ENCODE results near the gene SLC22A23. TPM values are rescaled to one million over a fixed set of nuclear protein-coding genes. Genes with fewer than 3 reads are reported as not detected.

SLC22A23 gene
- total RNA-seq, 1 donor from 2014 or later: 19.4 TPM

GRCh38 chr6:3377536-3378397 is 79.1 kb downstream of the SLC22A23 start:
- H3K4me3 Mint-ChIP-seq (ENCODE audit: low read depth): no peak overlapping the region
- no peak for DNase-seq (ENCODE audit: low spot score, unreplicated experiment)
- TF ChIP-seq CTCF (IDR thresholded peaks at IDR 0.05; ENCODE audit: unreplicated experiment): no peak
- peaks cover 3% of the 10 kb centered on the region for H3K27me3 Mint-ChIP-seq
- H3K9me3 Mint-ChIP-seq (ENCODE audit: low read depth): no peaks in the 10 kb centered on the region
- peaks cover 3% of the 10 kb centered on the region for H3K36me3 Mint-ChIP-seq (ENCODE audit: insufficient read depth)
- H3K27ac Mint-ChIP-seq: no peak overlapping the region
- peaks cover 36% of the 10 kb centered on the region for H3K4me1 Mint-ChIP-seq (ENCODE audit: low read depth)

- H3K27ac Mint-ChIP-seq: no peak overlapping the region
- no peak for TF ChIP-seq CTCF (IDR thresholded peaks at IDR 0.05; ENCODE audit: unreplicated experiment)
- no peaks in the 10 kb centered on the region for H3K9me3 Mint-ChIP-seq (ENCODE audit: low read depth)
- DNase-seq (ENCODE audit: low spot score, unreplicated experiment): no peak
- peaks cover 33% of the 10 kb centered on the region for H3K4me1 Mint-ChIP-seq (ENCODE audit: low read depth)
- peaks cover 3% of the 10 kb centered on the region for H3K27me3 Mint-ChIP-seq
- peaks cover 3% of the 10 kb centered on the region for H3K36me3 Mint-ChIP-seq (ENCODE audit: insufficient read depth)
- no peak overlapping the region for H3K4me3 Mint-ChIP-seq (ENCODE audit: low read depth)
Observed at GRCh38 chr6:3376893-3377535, 79.8 kb downstream of the SLC22A23 start.

- no peak overlapping the region for H3K4me3 Mint-ChIP-seq (ENCODE audit: low read depth)
- peaks cover 3% of the 10 kb centered on the region for H3K36me3 Mint-ChIP-seq (ENCODE audit: insufficient read depth)
- DNase-seq (ENCODE audit: low spot score, unreplicated experiment): no peak
- peaks cover 28% of the 10 kb centered on the region for H3K4me1 Mint-ChIP-seq (ENCODE audit: low read depth)
- H3K27me3 Mint-ChIP-seq: peaks cover 3% of the 10 kb centered on the region
- no peak overlapping the region for H3K27ac Mint-ChIP-seq
- H3K9me3 Mint-ChIP-seq (ENCODE audit: low read depth): no peaks in the 10 kb centered on the region
- TF ChIP-seq CTCF (IDR thresholded peaks at IDR 0.05; ENCODE audit: unreplicated experiment): no peak
Observed at GRCh38 chr6:3376064-3376463, 80.8 kb downstream of the SLC22A23 start.

- DNase-seq (ENCODE audit: low spot score, unreplicated experiment): no peak
- Mint-ChIP-seq H3K27me3 (peaks cover 3% of the 10 kb centered on the region), H3K4me3 (ENCODE audit: low read depth) (no peak overlapping the region), H3K4me1 (ENCODE audit: low read depth) (peaks cover 23% of the 10 kb centered on the region), H3K27ac (no peak overlapping the region), H3K9me3 (ENCODE audit: low read depth) (no peaks in the 10 kb centered on the region), H3K36me3 (ENCODE audit: insufficient read depth) (peaks cover 3% of the 10 kb centered on the region)
- TF ChIP-seq CTCF (IDR thresholded peaks at IDR 0.05; ENCODE audit: unreplicated experiment): no peak
Observed at GRCh38 chr6:3373597-3374203, 83.2 kb downstream of the SLC22A23 start.

GRCh38 chr6:3372912-3373554 is 83.8 kb downstream of the SLC22A23 start:
- Mint-ChIP-seq H3K9me3 (ENCODE audit: low read depth) (no peaks in the 10 kb centered on the region), H3K4me3 (ENCODE audit: low read depth) (no peak overlapping the region), H3K4me1 (ENCODE audit: low read depth) (peaks cover 22% of the 10 kb centered on the region), H3K27me3 (peaks cover 3% of the 10 kb centered on the region), H3K36me3 (ENCODE audit: insufficient read depth) (peaks cover 3% of the 10 kb centered on the region), H3K27ac (no peak overlapping the region)
- no peak for DNase-seq (ENCODE audit: low spot score, unreplicated experiment)
- TF ChIP-seq CTCF (IDR thresholded peaks at IDR 0.05; ENCODE audit: unreplicated experiment): no peak
